H1 (cell line): Measurements from ENCODE around the gene CDC42EP2. TPM values are rescaled to one million over a fixed set of nuclear protein-coding genes. Genes with fewer than 3 reads are reported as not detected.

Source experiments
- CTCF ChIA-PET: fragments of 300-600 bp; sonication (Branson Sonifier 250); formaldehyde crosslinking; loops from one replicate; lab custom pipeline; 2021; ENCODE audit not compliant: partially characterized antibody; lab: Charles Lee
- POLR2A ChIA-PET: fragments of 300-600 bp; sonication (Branson Sonifier 250); formaldehyde crosslinking; loops from one replicate; lab custom pipeline; 2021; ENCODE audit warnings: inconsistent platforms; ENCODE audit not compliant: partially characterized antibody; lab: Charles Lee
- DNase-seq, 2 experiments: peaks; one replicate each; pipeline versions ENCODE4 v3.0.0 to v3.0.0-alpha.2; 2010 to 2022; ENCODE audit warnings: low spot score in 2 of 2, low read depth in 1 of 2, mixed read lengths in 1 of 2
- FAIRE-seq: peaks from 2 replicates; lab custom pipeline; 2011; peaks lifted over from hg19 to GRCh38; lab: Jason Lieb, UNC
- H2AFZ ChIP-seq: 2 replicates; pipeline ENCODE4 v1.8.1; 2012; ENCODE audit warnings: low read length, inconsistent platforms
- H2AK5ac ChIP-seq: 2 replicates; pipeline ENCODE4 v1.6.1; 2013; ENCODE audit warnings: low read depth, low read length
- H2BK120ac ChIP-seq: replicated peaks from 2 replicates; pipeline ENCODE3; 2013; ENCODE audit warnings: low read depth, low read length, inconsistent platforms
- H2BK12ac ChIP-seq: 2 replicates; pipeline ENCODE4 v1.6.1; 2013; ENCODE audit warnings: low read depth, low read length
- H2BK15ac ChIP-seq: 2 replicates; pipeline ENCODE4 v1.6.1; 2013; ENCODE audit warnings: low read length
- H2BK20ac ChIP-seq: 2 replicates; pipeline ENCODE4 v1.6.1; 2013; ENCODE audit warnings: low read length
- H2BK5ac ChIP-seq: 2 replicates; pipeline ENCODE4 v1.6.1; 2013; ENCODE audit warnings: low read depth, low read length
- H3K14ac ChIP-seq: 2 replicates; pipeline ENCODE4 v1.6.1; 2013; ENCODE audit warnings: inconsistent platforms; ENCODE audit not compliant: insufficient read length
- H3K18ac ChIP-seq: 2 replicates; pipeline ENCODE4 v1.6.1; 2013; ENCODE audit warnings: low read length; ENCODE audit errors: extremely low read depth
- H3K23ac ChIP-seq: 2 replicates; pipeline ENCODE4 v1.6.1; 2013; ENCODE audit warnings: inconsistent platforms; ENCODE audit not compliant: insufficient read length
- H3K23me2 ChIP-seq: 2 replicates; pipeline ENCODE4 v1.6.1; 2013; ENCODE audit warnings: low read depth, low read length
- H3K27ac ChIP-seq: 2 replicates; pipeline ENCODE4 v1.6.1; 2011; ENCODE audit warnings: low read depth, low read length, inconsistent platforms
- H3K27me3 ChIP-seq, 4 experiments: replicated peaks in 1 of 4; 1 replicate in 1 of 4; 2 replicates in 3 of 4; pipeline versions ENCODE4 v1.6.1 to v1.8.1; 2011 to 2013; ENCODE audit warnings: low read length in 3 of 4, mild to moderate bottlenecking in 3 of 4, inconsistent platforms in 2 of 4, mixed read lengths in 2 of 4, moderate library complexity in 1 of 4; ENCODE audit not compliant: control insufficient read depth in 3 of 4, insufficient read depth in 3 of 4; ENCODE audit errors: extremely low read depth in 1 of 4
- H3K36me3 ChIP-seq, 4 experiments: 2 replicates each; pipeline versions ENCODE4 v1.6.1 to v1.8.1; 2011 to 2013; ENCODE audit warnings: mild to moderate bottlenecking in 4 of 4, low read length in 3 of 4, moderate library complexity in 2 of 4, control low read depth in 1 of 4, inconsistent platforms in 1 of 4; ENCODE audit not compliant: insufficient read depth in 4 of 4, control insufficient read depth in 2 of 4
- H3K4ac ChIP-seq: replicated peaks from 2 replicates; pipeline ENCODE3; 2013; ENCODE audit warnings: low read length, low read depth, mixed read lengths, inconsistent platforms; ENCODE audit not compliant: insufficient read length
- H3K4me1 ChIP-seq, 4 experiments: replicated peaks in 1 of 4; 1 replicate in 1 of 4; 2 replicates in 3 of 4; pipeline versions ENCODE4 v1.6.1 to v1.8.1; 2011 to 2013; ENCODE audit warnings: low read length in 3 of 4, inconsistent platforms in 2 of 4, mixed read lengths in 1 of 4; ENCODE audit not compliant: insufficient read depth in 4 of 4, control insufficient read depth in 3 of 4
- H3K4me2 ChIP-seq, 2 experiments: 2 replicates each; pipeline versions ENCODE4 v1.6.1 to v1.8.1; 2011 to 2013; ENCODE audit warnings: low read depth in 2 of 2, low read length in 2 of 2, control low read depth in 1 of 2, inconsistent platforms in 1 of 2, mild to moderate bottlenecking in 1 of 2; ENCODE audit not compliant: insufficient read depth in 1 of 2
- H3K4me3 ChIP-seq, 4 experiments: fragments of 200-600, 300-600 bp in 1 of 4; sonication (generic), shearing (Covaris generic), sonication (Bioruptor Twin) in 1 of 4; 2 replicates each; pipeline versions ENCODE4 v1.5.1 to v1.8.1; 2011 to 2016; ENCODE audit warnings: low read length in 4 of 4, low read depth in 3 of 4, control low read depth in 2 of 4, inconsistent platforms in 2 of 4, mild to moderate bottlenecking in 2 of 4, mixed read lengths in 1 of 4, moderate library complexity in 1 of 4; ENCODE audit not compliant: insufficient read depth in 2 of 4; ENCODE audit errors: extremely low read depth in 1 of 4
- H3K56ac ChIP-seq: replicated peaks from 2 replicates; pipeline ENCODE3; 2013; ENCODE audit warnings: low read depth, mild to moderate bottlenecking, mixed read lengths, low read length, inconsistent platforms; ENCODE audit not compliant: insufficient read length
- H3K79me1 ChIP-seq: 2 replicates; pipeline ENCODE4 v1.6.1; 2013; ENCODE audit warnings: low read depth, low read length, control low read depth
- H3K79me2 ChIP-seq, 2 experiments: 2 replicates each; pipeline versions ENCODE4 v1.6.1 to v1.8.1; 2012 to 2013; ENCODE audit warnings: low read length in 2 of 2, mild to moderate bottlenecking in 2 of 2, inconsistent platforms in 1 of 2; ENCODE audit not compliant: insufficient read depth in 2 of 2, control insufficient read depth in 1 of 2
- H3K9ac ChIP-seq, 4 experiments: replicated peaks in 1 of 4; 1 replicate in 1 of 4; 2 replicates in 3 of 4; pipeline versions ENCODE4 v1.6.1 to v1.8.1; 2011 to 2013; ENCODE audit warnings: low read depth in 3 of 4, low read length in 3 of 4, control low read depth in 2 of 4, mild to moderate bottlenecking in 2 of 4, moderate library complexity in 2 of 4, inconsistent platforms in 1 of 4; ENCODE audit errors: extremely low read depth in 1 of 4
- H3K9me3 ChIP-seq, 2 experiments: 2 replicates each; pipeline versions ENCODE4 v1.6.1 to v1.8.1; 2012 to 2013; ENCODE audit warnings: mild to moderate bottlenecking in 2 of 2, moderate library complexity in 2 of 2, control low read depth in 1 of 2, inconsistent platforms in 1 of 2, low read depth in 1 of 2, low read length in 1 of 2, mixed read lengths in 1 of 2; ENCODE audit not compliant: insufficient read depth in 2 of 2
- H4K20me1 ChIP-seq, 2 experiments: replicated peaks in 1 of 2; 2 replicates each; pipeline versions ENCODE3 to v1.8.1; 2011 to 2013; ENCODE audit warnings: inconsistent platforms in 2 of 2, low read length in 2 of 2, mild to moderate bottlenecking in 1 of 2; ENCODE audit not compliant: insufficient read depth in 2 of 2, control insufficient read depth in 1 of 2
- H4K5ac ChIP-seq: 2 replicates; pipeline ENCODE4 v1.6.1; 2013; ENCODE audit warnings: low read length, low read depth, mixed read lengths, inconsistent platforms; ENCODE audit not compliant: insufficient read length
- H4K8ac ChIP-seq: 2 replicates; pipeline ENCODE4 v1.8.0; 2013; ENCODE audit warnings: mild to moderate bottlenecking, moderate library complexity, low read length, inconsistent platforms; ENCODE audit not compliant: insufficient read depth; ENCODE audit errors: extremely low read depth
- H4K91ac ChIP-seq: replicated peaks from 2 replicates; pipeline ENCODE3; 2013; ENCODE audit warnings: low read length, mixed read lengths, inconsistent platforms; ENCODE audit not compliant: insufficient read length
- SIRT6 ChIP-seq: IDR thresholded peaks from one replicate; pipeline ENCODE4 v1.7.1; 2012; ENCODE audit warnings: low read length, inconsistent platforms
- SUZ12 ChIP-seq: fragments of 200-600 bp; sonication (generic); IDR thresholded peaks from 2 replicates; pipeline ENCODE4 v1.6.1; 2012; ENCODE audit warnings: mild to moderate bottlenecking, inconsistent platforms, low read length, moderate library complexity, mixed read lengths
- WGBS, 2 experiments: shearing (Covaris generic) in 1 of 2; methylation state at CpG; one replicate each; pipeline versions ENCODE4 v1.1.6 to v1.1.7; 2013 to 2015; ENCODE audit warnings: low lambda C conversion rate in 2 of 2, mixed read lengths in 2 of 2, inconsistent platforms in 1 of 2, low coverage in 1 of 2, missing lambda C conversion rate in 1 of 2; ENCODE audit not compliant: insufficient replicate concordance in 2 of 2, insufficient coverage in 1 of 2, insufficient read length in 1 of 2; ENCODE audit errors: extremely low coverage in 1 of 2, missing lambda C conversion rate in 1 of 2; 5-methylcytosine and 5-hydroxymethylcytosine counted together
- polyA plus RNA-seq, 7 experiments: library from polyadenylated mRNA; depleted of rRNA in 3 of 7; stranded (reverse) in 5 of 7; unstranded in 2 of 7; fragments of >200 nt in 5 of 7; fragments of 200-250 nt in 2 of 7; gene quantifications; 1 replicate in 5 of 7; 2 replicates in 1 of 7; 4 replicates in 1 of 7; pipeline versions ENCODE4 v1.2.1 to v1.2.3, GENCODE V29; 2011 to 2013; ENCODE audit warnings: missing spikeins in 2 of 7, mixed read lengths in 2 of 7
- total RNA-seq: library from RNA; stranded (reverse); fragmentation: NEBNext Ultra II Directional; extraction: Animal tissue kit (Norgen Biotek cat#: 25700); gene quantifications from 2 replicates; pipeline ENCODE4 v1.2.1, GENCODE V29; 2021

CDC42EP2 gene
- total and polyA plus RNA-seq, 2 of the 8 experiments (the other 6 are each of a cell fraction or from before 2014, with no cell fraction given) = 11.8 to 13.3 TPM

- no peak overlapping the region for H3K27ac ChIP-seq
- H3K56ac ChIP-seq = no peak overlapping the region
- ChIA-PET CTCF (interaction anchor here (0.7 to 45.6 kb wide), 11 partner anchors 10 to 714 kb away, joined by 3 to 1179 read pairs (median 4); partner anchors contain the start of genes CDC42EP2 and DPF2), POLR2A (interaction anchor here (0.6 to 1.4 kb wide), 4 partner anchors 10 to 233 kb away, joined by 3 read pairs; no protein-coding TSS in a partner anchor)
- no peak overlapping the region for H4K5ac ChIP-seq
- no peak overlapping the region for H3K14ac ChIP-seq
- H3K4me3 ChIP-seq = no peak overlapping the region
- H3K79me2 ChIP-seq = no peaks in the 10 kb centered on the region
- H2BK5ac ChIP-seq = no peak overlapping the region
- no peaks in the 10 kb centered on the region; a peak in 1 of 7 replicates for H3K4me1 ChIP-seq
- no peak overlapping the region for H2BK120ac ChIP-seq
- peaks cover 12 to 51% (median 41%) of the 10 kb centered on the region in 4 experiments for H3K36me3 ChIP-seq
- H3K23me2 ChIP-seq = no peaks in the 10 kb centered on the region
- DNase-seq = no peak
- no peak overlapping the region for H3K23ac ChIP-seq
- no peaks in the 10 kb centered on the region for H3K27me3 ChIP-seq
- no peak overlapping the region for H3K4me2 ChIP-seq
- H3K9ac ChIP-seq = no peak overlapping the region
- H3K9me3 ChIP-seq = no peaks in the 10 kb centered on the region
- WGBS, 2 experiments = 100% methylated on average over 4 of the region's 4 CpGs; no CpG with 5 or more reads in 1 of the 2 experiments
- no peak overlapping the region for H2BK15ac ChIP-seq
- H4K91ac ChIP-seq = no peak overlapping the region
- H2AK5ac ChIP-seq = no peak overlapping the region
- H3K79me1 ChIP-seq = no peaks in the 10 kb centered on the region; the same call in 1 of the 2 replicates
- H4K20me1 ChIP-seq = peaks cover 0 to 2% of the 10 kb centered on the region in 2 experiments
- no peak overlapping the region for H2AFZ ChIP-seq
- FAIRE-seq = no peak
- H4K8ac ChIP-seq = no peak overlapping the region
- no peak overlapping the region for H2BK20ac ChIP-seq
- H3K18ac ChIP-seq = no peak overlapping the region
- no peak overlapping the region for H2BK12ac ChIP-seq
- no peak overlapping the region for H3K4ac ChIP-seq
- TF ChIP-seq SIRT6 = no peak
- no peak for TF ChIP-seq SUZ12
Measured at GRCh38 chr11:65275906-65276305, 38.8 kb upstream of the CDC42EP2 start.
